Esophagus (tissue), 2 donors: ENCODE results near the gene HERPUD2. TPM values are rescaled to one million over a fixed set of nuclear protein-coding genes. Genes with fewer than 3 reads are reported as not detected.

Source experiments
- H3K27ac ChIP-seq, 2 donors: one replicate each; pipeline ENCODE4 v1.5.1; 2013; ENCODE audit warnings: low read depth in 2 of 2, mild to moderate bottlenecking in 2 of 2, inconsistent platforms in 1 of 2, low read length in 1 of 2, moderate library complexity in 1 of 2
- H3K27me3 ChIP-seq, 2 donors: one replicate each; pipeline ENCODE4 v1.6.1; 2013; ENCODE audit warnings: low read length in 2 of 2, control low read depth in 1 of 2, mild to moderate bottlenecking in 1 of 2; ENCODE audit not compliant: insufficient read depth in 2 of 2, control insufficient read depth in 1 of 2
- H3K36me3 ChIP-seq, 2 donors: one replicate each; pipeline ENCODE4 v1.6.1; 2013; ENCODE audit warnings: low read length in 1 of 2; ENCODE audit not compliant: control insufficient read depth in 2 of 2, insufficient read depth in 2 of 2
- H3K4me1 ChIP-seq, 2 donors: one replicate each; pipeline ENCODE4 v1.6.1; 2013; ENCODE audit warnings: low read length in 1 of 2; ENCODE audit not compliant: control insufficient read depth in 2 of 2, insufficient read depth in 2 of 2
- H3K4me3 ChIP-seq, 2 donors: one replicate each; pipeline ENCODE4 v1.5.1; 2013; ENCODE audit warnings: low read length in 2 of 2, mild to moderate bottlenecking in 2 of 2, low read depth in 1 of 2, moderate library complexity in 1 of 2
- H3K9me3 ChIP-seq, 2 donors: one replicate each; pipeline ENCODE4 v1.6.1; 2013; ENCODE audit warnings: mild to moderate bottlenecking in 2 of 2, low read depth in 1 of 2, low read length in 1 of 2, moderate library complexity in 1 of 2; ENCODE audit not compliant: control insufficient read depth in 2 of 2, insufficient read depth in 1 of 2
- WGBS, 2 donors: extraction: QIAGEN DNeasy Blood & Tissue Kit; methylation state at CpG; one replicate each; pipeline ENCODE4 v1.1.7; 2013; 5-methylcytosine and 5-hydroxymethylcytosine counted together
- polyA plus RNA-seq, 2 donors: library from polyadenylated mRNA; stranded (reverse); fragments of 200-250 nt; gene quantifications; one replicate each; pipeline ENCODE4 v1.2.3, GENCODE V29; 2013
- donor health status: healthy with polysubstance abuse.
- donor health status: Bipolar disorder and iron deficiency.

Gene HERPUD2
- polyA plus RNA-seq, 2 donors = 10.3 to 10.8 TPM

GRCh38 chr7:35726654-35727053, 31.7 kb upstream of the HERPUD2 start:
- H3K4me3 ChIP-seq = no peak overlapping the region
- WGBS, 2 donors = 81 to 84% methylated on average over 3 of the region's 3 CpGs
- H3K36me3 ChIP-seq = no peaks in the 10 kb centered on the region
- H3K27me3 ChIP-seq = no peaks in the 10 kb centered on the region
- H3K4me1 ChIP-seq = peaks cover 0 to 5% of the 10 kb centered on the region in 2 donors
- H3K27ac ChIP-seq = no peak overlapping the region
- H3K9me3 ChIP-seq = no peaks in the 10 kb centered on the region

- H3K27ac ChIP-seq = no peak overlapping the region
- H3K27me3 ChIP-seq = no peaks in the 10 kb centered on the region
- no peak overlapping the region for H3K4me3 ChIP-seq
- H3K4me1 ChIP-seq = peaks cover 0 to 5% of the 10 kb centered on the region in 2 donors
- H3K36me3 ChIP-seq = no peaks in the 10 kb centered on the region
- 83 to 85% methylated on average over 10 of the region's 10 CpGs for WGBS, 2 donors
- no peaks in the 10 kb centered on the region for H3K9me3 ChIP-seq
Measured at GRCh38 chr7:35725280-35725680, 30.3 kb upstream of the HERPUD2 start.

- Histone ChIP-seq H3K27me3 (no peaks in the 10 kb centered on the region), H3K4me1 (peaks cover 0 to 3% of the 10 kb centered on the region in 2 donors), H3K4me3 (no peak overlapping the region), H3K9me3 (no peaks in the 10 kb centered on the region), H3K36me3 (no peaks in the 10 kb centered on the region), H3K27ac (no peak overlapping the region)
- WGBS, 2 donors = 72 to 81% methylated on average over 4 of the region's 4 CpGs
Measured at GRCh38 chr7:35723011-35723410, 28.1 kb upstream of the HERPUD2 start.

- H3K9me3 ChIP-seq = no peaks in the 10 kb centered on the region
- H3K27ac ChIP-seq = no peak overlapping the region
- WGBS, 2 donors = 68 to 71% methylated on average over 7 of the region's 7 CpGs
- H3K4me1 ChIP-seq = peaks cover 0 to 3% of the 10 kb centered on the region in 2 donors
- H3K4me3 ChIP-seq = no peak overlapping the region
- no peaks in the 10 kb centered on the region for H3K36me3 ChIP-seq
- no peaks in the 10 kb centered on the region for H3K27me3 ChIP-seq
Measured at GRCh38 chr7:35722054-35722849, 27.3 kb upstream of the HERPUD2 start.

- WGBS, 2 donors = 93 to 94% methylated on average over 2 of the region's 2 CpGs
- no peak overlapping the region for H3K4me3 ChIP-seq
- H3K9me3 ChIP-seq = no peaks in the 10 kb centered on the region
- no peak overlapping the region for H3K27ac ChIP-seq
- peaks cover 0 to 6% of the 10 kb centered on the region in 2 donors for H3K4me1 ChIP-seq
- H3K36me3 ChIP-seq = no peaks in the 10 kb centered on the region
- no peaks in the 10 kb centered on the region for H3K27me3 ChIP-seq
Measured at GRCh38 chr7:35721288-35721687, 26.4 kb upstream of the HERPUD2 start.

- H3K9me3 ChIP-seq = no peaks in the 10 kb centered on the region
- no peaks in the 10 kb centered on the region for H3K36me3 ChIP-seq
- no peaks in the 10 kb centered on the region for H3K27me3 ChIP-seq
- H3K27ac ChIP-seq = no peak overlapping the region
- H3K4me1 ChIP-seq = peaks cover 0 to 6% of the 10 kb centered on the region in 2 donors
- no peak overlapping the region for H3K4me3 ChIP-seq
Measured at GRCh38 chr7:35720849-35721248, 25.9 kb upstream of the HERPUD2 start.

GRCh38 chr7:35720032-35720431, 25.1 kb upstream of the HERPUD2 start:
- no peaks in the 10 kb centered on the region for H3K27me3 ChIP-seq
- H3K9me3 ChIP-seq = no peaks in the 10 kb centered on the region
- H3K27ac ChIP-seq = no peak overlapping the region
- 93 to 96% methylated on average over 1 of the region's 1 CpG for WGBS, 2 donors
- H3K4me1 ChIP-seq = peaks cover 0 to 6% of the 10 kb centered on the region in 2 donors
- no peak overlapping the region for H3K4me3 ChIP-seq
- H3K36me3 ChIP-seq = no peaks in the 10 kb centered on the region

GRCh38 chr7:35718047-35718446, 23.1 kb upstream of the HERPUD2 start:
- H3K27ac ChIP-seq = no peak overlapping the region
- no peaks in the 10 kb centered on the region for H3K27me3 ChIP-seq
- H3K4me3 ChIP-seq = no peak overlapping the region
- 92 to 96% methylated on average over 1 of the region's 1 CpG for WGBS, 2 donors
- no peaks in the 10 kb centered on the region for H3K36me3 ChIP-seq
- H3K9me3 ChIP-seq = no peaks in the 10 kb centered on the region
- peaks cover 0 to 2% of the 10 kb centered on the region in 2 donors for H3K4me1 ChIP-seq

GRCh38 chr7:35717516-35717915, 22.6 kb upstream of the HERPUD2 start:
- H3K36me3 ChIP-seq = no peaks in the 10 kb centered on the region
- H3K4me1 ChIP-seq = peaks cover 0 to 2% of the 10 kb centered on the region in 2 donors
- H3K9me3 ChIP-seq = no peaks in the 10 kb centered on the region
- WGBS, 2 donors = 82 to 85% methylated on average over 6 of the region's 6 CpGs
- no peak overlapping the region for H3K27ac ChIP-seq
- no peak overlapping the region for H3K4me3 ChIP-seq
- H3K27me3 ChIP-seq = no peaks in the 10 kb centered on the region

GRCh38 chr7:35717013-35717412, 22.1 kb upstream of the HERPUD2 start:
- no peak overlapping the region for H3K4me3 ChIP-seq

More at GRCh38 chr7:35717013-35717412, 22.1 kb upstream of the HERPUD2 start:
- no peaks in the 10 kb centered on the region for H3K36me3 ChIP-seq
- H3K4me1 ChIP-seq = peaks cover 0 to 2% of the 10 kb centered on the region in 2 donors
- WGBS, 2 donors = 33 to 40% methylated on average over 1 of the region's 1 CpG
- H3K27ac ChIP-seq = no peak overlapping the region
- H3K9me3 ChIP-seq = no peaks in the 10 kb centered on the region
- H3K27me3 ChIP-seq = no peaks in the 10 kb centered on the region
